ENCODE results near the gene JAKMIP1.

The JAKMIP1 gene

DNA sequence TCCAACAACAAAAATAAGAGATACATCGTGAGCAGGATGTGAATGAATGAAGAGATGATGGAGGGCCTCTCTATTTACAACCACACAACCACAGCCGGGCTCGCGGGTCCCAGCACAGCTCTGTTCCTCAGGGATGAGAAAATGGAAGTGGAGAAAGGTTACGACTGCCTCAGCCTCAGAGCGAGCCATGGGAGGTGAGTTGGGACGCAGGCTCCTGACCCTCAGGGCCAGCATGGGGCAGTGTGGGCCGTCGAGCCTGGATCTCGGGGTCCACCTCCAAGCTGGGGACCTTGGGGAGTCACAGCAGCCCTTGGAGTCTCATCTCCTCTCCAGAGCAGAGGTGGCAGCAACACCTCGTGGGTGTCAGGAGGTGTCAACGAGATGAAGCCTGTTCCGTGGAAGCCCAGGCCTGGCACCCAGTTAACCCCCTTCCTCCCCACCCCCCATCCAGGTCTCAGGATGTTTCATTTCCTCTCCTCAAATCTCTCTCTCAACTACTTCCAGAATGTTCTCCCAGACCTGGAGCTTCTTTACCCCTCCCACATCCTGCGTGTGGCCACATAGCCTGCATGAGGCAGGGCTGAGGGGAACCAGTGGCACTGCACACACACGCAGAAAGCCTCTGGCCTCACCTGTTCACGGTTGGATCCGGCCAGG lies 208.1 kb downstream of the JAKMIP1 start:
- no peak for DNase-seq (ENCODE audit: low read depth in 3 of 3)

GRCh38 chr4:5991405-5991804 lies 208.9 kb downstream of the JAKMIP1 start:
- DNase-seq (ENCODE audit: low read depth in 3 of 3), result no peak

DNA sequence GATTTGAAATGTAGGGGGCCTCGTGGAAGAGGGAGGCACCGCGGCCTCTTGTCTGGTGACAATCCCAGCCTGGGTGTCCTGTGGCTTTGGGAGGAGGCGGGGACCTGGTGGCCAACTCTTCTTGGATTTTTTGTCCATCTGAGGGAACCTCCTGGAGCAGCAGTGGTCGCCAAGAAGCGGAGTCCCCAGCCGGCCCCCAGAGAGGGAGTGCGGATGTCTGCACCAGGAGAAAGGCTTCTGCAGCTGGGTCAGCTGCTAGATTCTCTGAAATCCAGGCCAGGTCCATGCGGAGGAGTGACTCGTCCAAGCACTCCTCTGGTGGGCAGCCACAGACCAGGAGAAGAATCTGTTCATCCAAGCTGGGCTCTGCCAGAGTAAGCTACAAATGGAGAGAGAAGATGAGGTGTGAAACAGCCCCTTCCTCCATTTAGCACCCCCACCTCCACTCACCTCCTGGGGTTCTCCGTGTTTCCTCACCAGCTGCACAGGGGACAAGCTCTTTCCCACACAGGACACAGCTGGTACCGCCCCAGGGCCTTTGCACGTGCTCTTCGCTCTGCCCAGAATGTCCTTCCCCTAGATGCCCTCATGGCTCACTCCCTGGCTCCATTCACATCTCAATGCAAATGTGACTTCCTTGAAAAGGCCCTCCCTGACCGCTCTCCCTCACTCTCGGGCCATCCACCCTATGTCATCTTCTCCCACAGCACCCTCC lies 209.7 kb downstream of the JAKMIP1 start:
- no peak for DNase-seq (ENCODE audit: low read depth in 3 of 3)

- DNase-seq (ENCODE audit: low read depth in 3 of 3), result no peak
These were observed 210.8 kb downstream of the JAKMIP1 start for GRCh38 chr4:5989236-5990225.

DNA sequence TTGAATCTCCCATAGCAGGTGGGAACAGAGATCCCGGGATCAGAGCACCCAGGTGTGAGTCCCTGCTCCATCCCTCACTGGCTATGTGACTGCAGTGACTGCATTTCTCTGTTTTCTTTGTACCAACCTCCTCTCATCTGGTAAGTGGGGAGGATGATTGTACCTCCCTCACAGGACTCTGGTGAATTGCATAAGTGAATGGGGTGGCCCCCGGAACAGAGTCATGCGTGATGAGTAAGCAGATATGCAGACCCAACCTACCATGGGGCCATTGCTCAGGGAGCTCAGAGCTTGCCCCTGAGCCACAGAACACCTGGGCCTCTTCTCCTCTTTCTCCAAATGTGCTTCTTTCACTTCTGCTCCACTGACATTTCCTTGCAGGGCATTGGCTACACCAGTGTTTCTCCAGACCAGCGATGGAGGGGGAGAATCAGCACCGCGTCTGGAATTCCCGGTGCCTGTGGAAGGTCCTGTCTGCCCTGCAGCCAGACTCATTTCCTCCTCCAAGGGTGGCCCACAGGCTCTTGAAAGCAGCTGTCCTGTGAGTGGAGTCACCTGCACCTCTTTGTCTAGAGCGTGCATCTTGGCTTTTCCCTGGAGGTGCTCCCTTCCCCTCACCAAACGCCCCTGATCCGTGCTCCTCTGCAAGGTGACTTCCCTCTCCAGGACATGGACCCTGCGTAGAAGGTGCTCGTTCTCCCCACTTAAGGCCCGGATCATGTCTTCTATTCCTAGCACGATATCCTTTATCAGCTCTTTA lies 212.1 kb downstream of the JAKMIP1 start:
- no peak for DNase-seq (ENCODE audit: low read depth in 3 of 3)

GRCh38 chr4:5984843-5985242 lies 215.5 kb downstream of the JAKMIP1 start:
- DNase-seq (ENCODE audit: low read depth in 3 of 3), result no peak

- DNase-seq (ENCODE audit: low read depth in 3 of 3), result no peak
These were observed 218.0 kb downstream of the JAKMIP1 start for GRCh38 chr4:5982156-5982973.

DNA sequence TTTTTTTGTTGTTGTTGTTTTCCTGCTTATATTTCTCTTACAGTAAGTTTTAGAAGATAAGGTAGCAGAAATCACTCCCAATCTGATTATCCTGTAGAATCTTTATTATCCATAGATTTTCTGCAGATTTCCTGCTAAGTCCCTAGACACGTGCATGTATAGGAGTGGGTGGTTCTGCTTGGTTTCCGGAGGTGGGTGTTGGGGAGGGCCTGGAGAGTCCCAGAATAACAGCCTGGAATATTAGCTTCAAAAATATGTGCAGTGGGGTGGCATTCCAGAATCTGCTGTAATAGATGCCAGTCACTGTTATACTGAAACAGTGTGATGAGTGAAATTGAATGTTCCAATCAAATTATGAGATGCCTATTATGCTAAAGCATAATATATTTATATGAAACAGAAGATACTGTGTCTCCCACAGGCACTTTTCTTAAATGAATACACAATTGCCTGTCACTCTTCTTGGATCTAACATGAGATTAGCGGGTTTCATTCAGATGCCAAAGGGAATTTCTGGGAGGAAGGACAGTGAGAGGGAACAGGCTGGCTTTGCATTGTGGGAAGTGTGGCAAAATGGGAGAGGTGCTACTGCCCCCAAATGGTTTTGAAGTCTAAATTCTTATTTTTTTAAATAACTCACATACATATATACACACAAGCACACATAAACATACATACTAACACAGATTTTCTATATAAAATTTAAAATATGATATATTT lies 219.8 kb downstream of the JAKMIP1 start:
- DNase-seq (ENCODE audit: low read depth in 3 of 3), result no peak

DNA sequence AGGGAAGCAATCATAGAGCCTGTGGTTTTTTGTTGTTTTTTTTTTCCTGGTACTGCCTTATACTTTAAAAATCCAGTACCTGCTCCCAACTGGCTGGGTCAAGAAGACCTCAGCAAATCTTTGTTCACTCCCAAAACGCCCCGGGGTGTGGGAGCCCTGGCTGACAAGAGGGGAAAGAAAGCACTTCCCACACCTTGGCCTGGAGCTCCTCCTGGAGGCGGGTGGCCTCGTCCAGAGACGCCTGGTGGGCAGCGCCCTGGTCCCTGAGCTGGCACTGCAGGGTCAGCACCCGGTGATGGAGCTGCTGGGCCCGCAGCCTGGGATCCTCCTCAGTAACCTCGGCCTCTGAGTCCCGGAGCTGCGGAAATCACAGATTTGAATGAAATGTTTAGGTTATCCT lies 220.4 kb downstream of the JAKMIP1 start:
- DNase-seq (ENCODE audit: low read depth in 3 of 3), result no peak

DNA sequence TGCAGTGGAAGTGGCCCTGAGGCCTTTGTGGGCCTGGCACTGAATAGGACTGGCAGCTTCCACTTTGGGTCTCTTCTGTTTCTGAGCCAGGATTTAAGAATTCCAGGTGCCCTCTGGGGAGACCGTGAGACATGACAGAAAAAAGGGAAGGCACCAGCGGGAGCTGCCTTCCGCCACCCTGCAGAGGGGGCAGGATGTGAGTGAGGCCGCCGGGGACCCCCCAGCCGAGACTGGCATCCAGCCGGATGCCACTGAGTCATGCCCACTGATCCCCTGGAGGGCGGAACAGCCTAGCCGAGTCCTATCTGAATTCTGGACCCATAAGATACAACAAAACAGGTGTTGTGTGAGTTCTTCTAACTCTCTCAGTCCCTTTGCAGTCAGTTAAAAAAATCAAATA lies 223.4 kb downstream of the JAKMIP1 start:
- DNase-seq (ENCODE audit: low read depth in 3 of 3), result no peak

- DNase-seq (ENCODE audit: low read depth in 3 of 3), result no peak
These were observed 223.9 kb downstream of the JAKMIP1 start for GRCh38 chr4:5976431-5976830.
